Measurements from ENCODE around the gene SMYD1. TPM values are rescaled to one million over a fixed set of nuclear protein-coding genes. Genes with fewer than 3 reads are reported as not detected.

The SMYD1 gene
- total and polyA plus RNA-seq, 10 of the 15 experiments (the other 5 are each of a cell fraction or from before 2014, with no cell fraction given): 0.09 TPM; not detected in 9

GRCh38 chr2:88074150-88074549 lies 6.5 kb downstream of the SMYD1 start (continued):
- TF ChIP-seq ATF2 (IDR thresholded peaks at IDR 0.05; ENCODE audit: low read length): no peak
- no peak for TF ChIP-seq RBBP5 (conservative IDR thresholded peaks at IDR 0.05)
- no peak for TF ChIP-seq USF1 (IDR thresholded peaks at IDR 0.05; ENCODE audit: borderline replicate concordance, extremely low read length, insufficient read depth, low read depth, low read length)
- TF ChIP-seq HDAC6 (IDR thresholded peaks at IDR 0.05; ENCODE audit: unreplicated experiment): no peak
- TF ChIP-seq MTA2 (IDR thresholded peaks at IDR 0.05; ENCODE audit: low read depth): no peak

- no peak overlapping the region for H3K4me2 ChIP-seq (ENCODE audit: control insufficient read depth, insufficient read depth)
- ChIA-PET POLR2A (no interaction called here), RAD21 (ENCODE audit: unreplicated experiment) (no interaction called here), CTCF (interaction anchor here (1.1 to 1.2 kb wide), 2 partner anchors 8 to 14 kb away, joined by 3 to 5 read pairs; no protein-coding TSS in a partner anchor), SMC1A (ENCODE audit: uncharacterized antibody, unreplicated experiment) (no interaction called here)
- intact Hi-C loops (cut with micrococcal nuclease; ENCODE audit: unreplicated experiment) (no loop called here), in situ Hi-C loops (cut with MboI) (loop anchor here (25.0 kb wide), 1 partner anchor 587 kb away; no protein-coding TSS in a partner anchor)
- 32% methylated on average over 4 of the region's 4 CpGs for WGBS (ENCODE audit: insufficient coverage, insufficient replicate concordance, low lambda C conversion rate, missing lambda C conversion rate)
- H3K4me3 ChIP-seq: no peak overlapping the region
- FAIRE-seq: no peak
- H3K9ac ChIP-seq (ENCODE audit: control insufficient read depth, insufficient read depth, low read length): no peak overlapping the region
- BruUV-seq (replicated peaks): no TSS peak
- H3K79me2 ChIP-seq (ENCODE audit: control insufficient read depth, insufficient read depth, low read length): no peaks in the 10 kb centered on the region
- DNase-seq (ENCODE audit: low read depth, low spot score): no peak
- no peak overlapping the region for H3K27ac ChIP-seq (ENCODE audit: control insufficient read depth, insufficient read depth)
- no peaks in the 10 kb centered on the region for H3K9me3 ChIP-seq (replicated peaks; ENCODE audit: control insufficient read depth, insufficient read depth, low read length)
- no peak for ATAC-seq
- H3K27me3 ChIP-seq (replicated peaks in 1 of 2; ENCODE audit: control insufficient read depth in 2 of 2, insufficient read depth in 2 of 2, low read length in 1 of 2): no peaks in the 10 kb centered on the region
- H3K4me1 ChIP-seq (ENCODE audit: control insufficient read depth, insufficient read depth, low read length): no peaks in the 10 kb centered on the region
- H2AFZ ChIP-seq (ENCODE audit: control insufficient read depth, low read depth, low read length): no peak overlapping the region
- no peaks in the 10 kb centered on the region for H3K36me3 ChIP-seq (ENCODE audit: control insufficient read depth in 2 of 2, insufficient read depth in 2 of 2, low read length in 1 of 2)
- H4K20me1 ChIP-seq (ENCODE audit: control insufficient read depth, insufficient read depth): no peaks in the 10 kb centered on the region
- TF ChIP-seq BCLAF1 (IDR thresholded peaks at IDR 0.05) (no peak), NR2C2 (IDR thresholded peaks at IDR 0.05; ENCODE audit: borderline replicate concordance, control insufficient read depth, insufficient read length, low read depth) (no peak), NFIC (IDR thresholded peaks at IDR 0.05; ENCODE audit: low read depth, low read length) (no peak), CEBPZ (IDR thresholded peaks at IDR 0.05; ENCODE audit: low read depth, low read length) (no peak), STAT1 (conservative IDR thresholded peaks at IDR 0.05) (no peak), NKRF (conservative IDR thresholded peaks at IDR 0.05) (no peak)
These were observed 7.2 kb downstream of the SMYD1 start for GRCh38 chr2:88074854-88075292.

Data from GM12878 (cell line).